ENCODE results near the gene ZNF547. TPM values are rescaled to one million over a fixed set of nuclear protein-coding genes. Genes with fewer than 3 reads are reported as not detected.

The ZNF547 gene
- polyA plus RNA-seq, 1 experiment = 3.3 TPM

- ChIA-PET CTCF (no interaction called here), POLR2A (no interaction called here)
- DNase-seq (ENCODE audit: low read depth, low spot score) = no peak
- Histone ChIP-seq H3K27ac (ENCODE audit: low read depth, low read length) (no peak overlapping the region), H3K27me3 (ENCODE audit: control insufficient read depth, insufficient read depth, low read length) (no peaks in the 10 kb centered on the region), H3K4me3 (ENCODE audit: low read depth, low read length) (no peak overlapping the region), H3K9me3 (ENCODE audit: control insufficient read depth, insufficient read depth, low read length) (no peaks in the 10 kb centered on the region)
- TF ChIP-seq CTCF (IDR thresholded peaks at IDR 0.05; ENCODE audit: low read depth, low read length) = no peak
These were observed 29.2 kb upstream of the ZNF547 start for GRCh38 chr19:57334191-57334590.

GRCh38 chr19:57338877-57339276 lies 24.5 kb upstream of the ZNF547 start:
- H3K27ac ChIP-seq (ENCODE audit: low read depth, low read length) = no peak overlapping the region
- H3K4me3 ChIP-seq (ENCODE audit: low read depth, low read length) = no peak overlapping the region
- ChIA-PET CTCF (no interaction called here), POLR2A (interaction anchor here (0.7 to 1.0 kb wide), 2 partner anchors 37 to 1070 kb away, joined by 4 to 5 read pairs; partner anchors contain the start of gene ZNF584)
- DNase-seq (ENCODE audit: low read depth, low spot score) = no peak
- H3K27me3 ChIP-seq (ENCODE audit: control insufficient read depth, insufficient read depth, low read length) = no peaks in the 10 kb centered on the region
- H3K9me3 ChIP-seq (ENCODE audit: control insufficient read depth, insufficient read depth, low read length) = no peaks in the 10 kb centered on the region
- TF ChIP-seq CTCF (IDR thresholded peaks at IDR 0.05; ENCODE audit: low read depth, low read length) = no peak

- ChIA-PET CTCF (no interaction called here), POLR2A (no interaction called here)
- no peak for DNase-seq (ENCODE audit: low read depth, low spot score)
- Histone ChIP-seq H3K9me3 (ENCODE audit: control insufficient read depth, insufficient read depth, low read length) (no peaks in the 10 kb centered on the region), H3K27ac (ENCODE audit: low read depth, low read length) (no peak overlapping the region), H3K27me3 (ENCODE audit: control insufficient read depth, insufficient read depth, low read length) (no peaks in the 10 kb centered on the region), H3K4me3 (ENCODE audit: low read depth, low read length) (no peak overlapping the region)
- no peak for TF ChIP-seq CTCF (IDR thresholded peaks at IDR 0.05; ENCODE audit: low read depth, low read length)
These were observed 20.8 kb upstream of the ZNF547 start for GRCh38 chr19:57342582-57342981.

GRCh38 chr19:57348136-57348535 lies 15.2 kb upstream of the ZNF547 start:
- no peak overlapping the region for H3K4me3 ChIP-seq (ENCODE audit: low read depth, low read length)
- TF ChIP-seq CTCF (IDR thresholded peaks at IDR 0.05; ENCODE audit: low read depth, low read length) = no peak
- H3K27me3 ChIP-seq (ENCODE audit: control insufficient read depth, insufficient read depth, low read length) = no peaks in the 10 kb centered on the region
- ChIA-PET POLR2A (no interaction called here), CTCF (no interaction called here)
- H3K27ac ChIP-seq (ENCODE audit: low read depth, low read length) = no peak overlapping the region
- H3K9me3 ChIP-seq (ENCODE audit: control insufficient read depth, insufficient read depth, low read length) = no peaks in the 10 kb centered on the region; the same call in 1 of the 2 replicates
- DNase-seq (ENCODE audit: low read depth, low spot score) = no peak

- ChIA-PET POLR2A (interaction anchor here (0.5 to 1.1 kb wide), 2 partner anchors 49 to 423 kb away, joined by 4 read pairs; no protein-coding TSS in a partner anchor), CTCF (interaction anchor here (0.7 kb wide), 1 partner anchor 12 kb away, joined by 3 read pairs; no protein-coding TSS in a partner anchor)
- H3K27ac ChIP-seq (ENCODE audit: low read depth, low read length) = peak within 1 kb of the TSS; percentile 39
- H3K4me3 ChIP-seq (ENCODE audit: low read depth, low read length) = peak within 1 kb of the TSS; percentile 100
- TF ChIP-seq CTCF (IDR thresholded peaks at IDR 0.05; ENCODE audit: low read depth, low read length) = no peak
- DNase-seq (ENCODE audit: low read depth, low spot score) = peak; percentile 84
- no peaks in the 10 kb centered on the region for H3K27me3 ChIP-seq (ENCODE audit: control insufficient read depth, insufficient read depth, low read length)
- no peaks in the 10 kb centered on the region; the same call in none of the 2 replicates for H3K9me3 ChIP-seq (ENCODE audit: control insufficient read depth, insufficient read depth, low read length)
These were observed 12.2 kb upstream of the ZNF547 start, which contains the start of gene ZNF304 for GRCh38 chr19:57350877-57351805. ZNF304 (plus strand) TSS chr19:57351271; CDS start chr19:57351665, 394 bp downstream.
